Measurements from ENCODE around the gene SNX13.

DNA sequence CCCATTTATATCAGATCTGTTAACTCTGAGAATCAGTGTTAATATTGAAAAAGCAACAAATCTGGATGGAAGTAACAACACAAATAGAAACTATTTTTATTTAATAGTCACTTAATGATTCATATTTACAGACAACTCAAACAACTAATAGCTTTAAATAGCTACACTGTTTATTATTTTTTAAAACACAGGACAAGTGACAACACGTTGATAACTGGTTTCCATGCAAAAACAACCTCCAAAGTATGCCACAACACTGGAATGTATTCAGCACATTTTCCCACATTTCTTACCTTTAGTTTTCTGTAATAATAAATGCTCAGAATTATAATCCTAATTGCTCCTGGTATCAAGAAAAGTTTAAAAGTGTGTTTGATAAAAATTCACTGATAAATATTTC is 4.0 kb downstream of the SNX13 start:
- no peak for TF ChIP-seq RNF2 (IDR thresholded peaks at IDR 0.05)
- TF ChIP-seq TCF3 (CRISPR knock-in tag; IDR thresholded peaks at IDR 0.05): no peak
- TF ChIP-seq, protein P1, sequence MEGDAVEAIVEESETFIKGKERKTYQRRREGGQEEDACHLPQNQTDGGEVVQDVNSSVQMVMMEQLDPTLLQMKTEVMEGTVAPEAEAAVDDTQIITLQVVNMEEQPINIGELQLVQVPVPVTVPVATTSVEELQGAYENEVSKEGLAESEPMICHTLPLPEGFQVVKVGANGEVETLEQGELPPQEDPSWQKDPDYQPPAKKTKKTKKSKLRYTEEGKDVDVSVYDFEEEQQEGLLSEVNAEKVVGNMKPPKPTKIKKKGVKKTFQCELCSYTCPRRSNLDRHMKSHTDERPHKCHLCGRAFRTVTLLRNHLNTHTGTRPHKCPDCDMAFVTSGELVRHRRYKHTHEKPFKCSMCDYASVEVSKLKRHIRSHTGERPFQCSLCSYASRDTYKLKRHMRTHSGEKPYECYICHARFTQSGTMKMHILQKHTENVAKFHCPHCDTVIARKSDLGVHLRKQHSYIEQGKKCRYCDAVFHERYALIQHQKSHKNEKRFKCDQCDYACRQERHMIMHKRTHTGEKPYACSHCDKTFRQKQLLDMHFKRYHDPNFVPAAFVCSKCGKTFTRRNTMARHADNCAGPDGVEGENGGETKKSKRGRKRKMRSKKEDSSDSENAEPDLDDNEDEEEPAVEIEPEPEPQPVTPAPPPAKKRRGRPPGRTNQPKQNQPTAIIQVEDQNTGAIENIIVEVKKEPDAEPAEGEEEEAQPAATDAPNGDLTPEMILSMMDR (IDR thresholded peaks at IDR 0.05 in 2 of 3, conservative IDR thresholded peaks at IDR 0.05 in 1 of 3; ENCODE audit: insufficient read depth in 2 of 3, low read depth in 1 of 3, low read length in 3 of 3): no peak
- no peak for TF ChIP-seq RAD21 (CRISPR knock-in tag; conservative IDR thresholded peaks at IDR 0.05 in 1 of 2, IDR thresholded peaks at IDR 0.05 in 1 of 2)
- TF ChIP-seq CREB1 (IDR thresholded peaks at IDR 0.05): no peak
- no peak for TF ChIP-seq CREB1 (CRISPR knock-in tag; IDR thresholded peaks at IDR 0.05)
- no peak for TF ChIP-seq GABPA (tag; conservative IDR thresholded peaks at IDR 0.05; ENCODE audit: low read depth)
- no peak for TF ChIP-seq CBX5 (IDR thresholded peaks at IDR 0.05; ENCODE audit: borderline replicate concordance, low read depth)
- TF ChIP-seq ZBED1 (IDR thresholded peaks at IDR 0.05): no peak
- no peak for TF ChIP-seq ZKSCAN1 (IDR thresholded peaks at IDR 0.05; ENCODE audit: low read depth, low read length)
- TF ChIP-seq TCF7 (IDR thresholded peaks at IDR 0.05; ENCODE audit: borderline replicate concordance): no peak

Data from K562 (cell line).